ENCODE results near the gene RABGAP1. TPM values are rescaled to one million over a fixed set of nuclear protein-coding genes. Genes with fewer than 3 reads are reported as not detected.

The RABGAP1 gene
- total RNA-seq, 1 experiment from 2014 or later: 24.2 TPM

- peak; percentile 52 for DNase-seq (ENCODE audit: low spot score)
Observed at GRCh38 chr9:123081824-123082223, 141.0 kb downstream of the RABGAP1 start.

- DNase-seq (ENCODE audit: low spot score): no peak
Observed at GRCh38 chr9:123083680-123084079, 142.9 kb downstream of the RABGAP1 start.

GRCh38 chr9:123084256-123084655 is 143.4 kb downstream of the RABGAP1 start:
- DNase-seq (ENCODE audit: low spot score): no peak

- no peak for DNase-seq (ENCODE audit: low spot score)
Observed at GRCh38 chr9:123085916-123086315, 145.1 kb downstream of the RABGAP1 start.

GRCh38 chr9:123087359-123087888 is 146.6 kb downstream of the RABGAP1 start:
- DNase-seq (ENCODE audit: low spot score): no peak

- no peak for DNase-seq (ENCODE audit: low spot score)
Observed at GRCh38 chr9:123089040-123089439, 148.2 kb downstream of the RABGAP1 start.

- DNase-seq (ENCODE audit: low spot score): no peak
Observed at GRCh38 chr9:123089790-123090189, 149.0 kb downstream of the RABGAP1 start.

- peak; percentile 81 for DNase-seq (ENCODE audit: low spot score)
Observed at GRCh38 chr9:123090198-123090896, 149.5 kb downstream of the RABGAP1 start.

GRCh38 chr9:123090956-123091355 is 150.1 kb downstream of the RABGAP1 start:
- no peak for DNase-seq (ENCODE audit: low spot score)

GRCh38 chr9:123091459-123091858 is 150.6 kb downstream of the RABGAP1 start:
- DNase-seq (ENCODE audit: low spot score): no peak

- no peak for DNase-seq (ENCODE audit: low spot score)
Observed at GRCh38 chr9:123093141-123093540, 152.3 kb downstream of the RABGAP1 start.

- no peak for DNase-seq (ENCODE audit: low spot score)
Observed at GRCh38 chr9:123096987-123097386, 156.2 kb downstream of the RABGAP1 start.

GRCh38 chr9:123097430-123098095 is 156.7 kb downstream of the RABGAP1 start:
- DNase-seq (ENCODE audit: low spot score): no peak

GRCh38 chr9:123098096-123098459 is 157.3 kb downstream of the RABGAP1 start:
- no peak for DNase-seq (ENCODE audit: low spot score)

GRCh38 chr9:123099042-123099441 is 158.2 kb downstream of the RABGAP1 start:
- no peak for DNase-seq (ENCODE audit: low spot score)

- DNase-seq (ENCODE audit: low spot score): no peak
Observed at GRCh38 chr9:123099548-123099947, 158.7 kb downstream of the RABGAP1 start.

GRCh38 chr9:123102375-123103113 is 161.7 kb downstream of the RABGAP1 start:
- peak; percentile 47 for DNase-seq (ENCODE audit: low spot score)

GRCh38 chr9:123104807-123105206 is 164.0 kb downstream of the RABGAP1 start:
- DNase-seq (ENCODE audit: low spot score): no peak

- no peak for DNase-seq (ENCODE audit: low spot score)
Observed at GRCh38 chr9:123105490-123105889, 164.7 kb downstream of the RABGAP1 start.

- DNase-seq (ENCODE audit: low spot score): no peak
Observed at GRCh38 chr9:123107639-123108285, 166.9 kb downstream of the RABGAP1 start.

GRCh38 chr9:123108976-123109375 is 168.2 kb downstream of the RABGAP1 start:
- DNase-seq (ENCODE audit: low spot score): no peak

All from A172 (cell line).